GM19452 (cell line): ENCODE results near the gene OTUD7B.

Source experiments
- ATAC-seq: cut with Tn5 transposase; IDR thresholded peaks from one replicate; pipeline ENCODE4 v1.9.1; 2021; ENCODE audit not compliant: unreplicated experiment

OTUD7B gene

DNA sequence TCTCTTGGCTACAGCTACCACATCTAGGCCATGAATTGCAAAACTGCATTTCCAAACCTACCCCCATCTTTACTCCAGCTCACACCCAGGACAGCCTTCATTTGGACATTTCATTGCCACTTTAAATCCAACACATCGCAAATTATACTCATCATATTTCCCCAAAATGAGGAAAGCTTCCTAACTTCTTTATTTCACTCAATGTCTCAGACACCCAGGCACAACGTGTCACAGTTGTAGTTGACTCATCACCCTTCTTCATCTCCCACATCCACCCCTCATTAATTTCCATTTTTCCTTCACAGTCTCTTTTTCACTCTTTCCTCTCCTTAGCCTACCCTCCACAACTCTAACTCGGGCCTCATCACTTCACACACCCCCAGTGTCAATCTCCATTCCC lies 6.7 kb downstream of the OTUD7B start:
- ATAC-seq, result no peak

DNA sequence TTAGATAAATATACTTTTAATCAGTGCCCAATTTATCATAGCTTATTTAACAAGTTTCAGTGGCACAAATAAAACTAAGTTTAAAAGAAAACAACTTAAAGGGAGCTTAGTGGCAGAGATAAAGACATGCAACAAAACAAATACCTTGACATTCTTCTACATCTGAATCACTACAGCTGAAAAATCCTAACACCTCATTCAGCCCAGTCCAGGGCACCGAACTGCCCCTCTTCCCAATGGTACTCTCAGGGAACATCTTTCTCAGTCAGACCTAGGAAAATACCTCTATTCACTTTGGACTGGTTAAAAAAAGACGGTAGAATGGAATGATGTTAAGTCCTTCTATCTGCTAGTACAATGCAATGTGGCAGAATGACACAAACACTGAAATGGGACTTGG lies 8.3 kb downstream of the OTUD7B start:
- no peak for ATAC-seq

DNA sequence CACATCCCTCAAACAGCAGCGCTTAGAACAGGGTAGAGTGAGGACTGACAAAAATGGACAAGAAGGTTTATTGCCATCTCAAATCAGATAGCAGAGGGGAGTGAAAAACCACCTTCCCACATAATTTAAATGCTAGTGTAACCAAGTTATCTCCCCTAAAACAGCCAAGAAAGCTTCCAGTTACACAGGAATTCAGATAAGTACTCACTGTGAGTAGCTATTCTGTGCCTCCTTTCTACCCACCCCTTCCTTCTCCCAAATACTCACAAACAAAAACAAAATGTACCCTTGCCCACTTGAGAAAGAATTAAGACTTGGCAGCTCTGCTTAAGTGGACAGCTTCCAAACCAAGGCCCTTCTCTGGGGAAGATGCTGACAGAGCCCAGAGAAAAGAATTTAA lies 9.1 kb downstream of the OTUD7B start:
- no peak for ATAC-seq

DNA sequence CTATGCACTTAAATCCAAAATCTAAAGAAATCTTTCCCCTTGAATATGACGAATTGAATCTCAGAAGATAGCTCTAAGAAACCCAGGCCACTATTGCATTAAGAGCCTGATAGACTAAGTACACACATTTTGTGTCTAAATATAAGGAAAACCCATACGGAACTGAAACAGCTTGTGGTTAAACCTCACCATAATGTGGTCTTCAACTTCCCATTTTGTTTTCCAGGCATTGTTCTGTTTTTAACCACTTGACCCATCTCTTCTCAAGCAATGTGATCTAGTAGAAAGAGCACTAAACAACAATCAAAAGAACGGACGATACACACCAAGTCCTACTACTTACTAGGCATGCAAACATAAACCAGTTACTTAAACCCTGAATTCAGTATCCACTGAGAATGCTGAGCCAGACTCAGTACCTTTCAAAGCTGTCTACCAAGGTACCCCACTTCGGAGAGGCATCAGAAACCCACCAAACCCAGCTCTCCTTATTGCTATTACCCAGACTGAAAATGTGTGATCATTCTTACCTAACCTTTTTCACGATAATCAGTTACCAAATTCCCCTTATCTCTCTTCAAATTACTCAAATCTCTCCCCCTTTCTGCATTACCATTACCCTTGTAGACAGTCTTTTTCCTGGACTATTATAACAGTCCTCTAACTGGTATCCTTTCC lies 12.8 kb downstream of the OTUD7B start:
- peak; percentile 68 for ATAC-seq

DNA sequence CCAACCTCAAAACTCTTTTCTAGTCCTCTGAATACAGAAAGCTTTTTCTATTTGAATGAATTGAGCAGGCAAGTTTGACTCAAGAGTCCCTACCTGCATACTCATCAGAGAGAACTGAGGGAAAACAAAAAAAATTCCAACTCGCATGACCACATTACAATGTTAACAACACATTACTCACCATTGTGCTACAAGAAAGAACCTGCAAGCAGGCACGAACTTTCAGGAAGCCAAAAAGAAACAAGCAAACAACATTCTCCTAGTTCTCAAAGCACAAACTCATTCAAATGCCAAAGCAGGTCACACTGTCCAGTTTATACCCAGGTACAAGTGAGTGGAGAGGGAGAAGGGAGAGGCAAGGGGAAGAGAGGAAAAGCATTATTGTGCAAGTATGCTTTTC lies 14.6 kb downstream of the OTUD7B start:
- ATAC-seq, result no peak

DNA sequence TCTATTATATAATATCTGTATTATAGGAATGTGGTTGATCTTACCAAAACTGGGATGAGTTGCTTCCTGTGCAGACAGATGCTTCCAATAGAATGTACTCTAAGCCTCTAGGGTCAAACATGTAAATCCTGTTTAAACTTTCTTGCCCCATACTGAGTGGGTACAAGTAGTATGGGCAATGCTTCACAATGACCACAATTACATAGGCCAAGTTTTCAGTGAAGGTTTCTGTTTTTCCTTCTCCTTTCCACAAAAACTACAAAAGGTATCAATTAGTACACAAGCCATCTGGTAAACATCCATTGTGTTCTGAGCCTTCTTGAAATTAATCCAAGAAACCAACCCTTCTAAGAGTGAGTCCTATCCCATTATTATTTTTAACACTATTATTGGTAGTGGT lies 16.8 kb downstream of the OTUD7B start:
- no peak for ATAC-seq

DNA sequence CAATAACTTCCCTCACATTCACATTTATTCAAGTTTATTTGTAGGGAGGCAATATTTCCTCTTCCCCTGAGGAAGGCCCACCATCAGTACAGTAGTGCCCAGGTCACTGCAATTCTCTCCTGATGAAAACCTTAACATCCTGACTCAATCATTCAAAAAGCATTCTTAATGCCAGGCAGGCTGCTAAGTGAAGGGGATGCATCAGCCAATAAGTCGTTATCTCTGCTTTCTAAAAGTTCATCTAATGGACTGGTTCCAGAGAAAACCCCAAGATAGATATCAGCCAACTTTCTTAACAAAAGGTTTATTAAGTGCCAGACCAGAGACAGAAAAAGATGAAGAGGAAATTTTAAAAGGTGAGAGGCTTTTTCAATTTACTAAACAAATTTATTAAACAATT lies 17.3 kb downstream of the OTUD7B start:
- ATAC-seq, result no peak

DNA sequence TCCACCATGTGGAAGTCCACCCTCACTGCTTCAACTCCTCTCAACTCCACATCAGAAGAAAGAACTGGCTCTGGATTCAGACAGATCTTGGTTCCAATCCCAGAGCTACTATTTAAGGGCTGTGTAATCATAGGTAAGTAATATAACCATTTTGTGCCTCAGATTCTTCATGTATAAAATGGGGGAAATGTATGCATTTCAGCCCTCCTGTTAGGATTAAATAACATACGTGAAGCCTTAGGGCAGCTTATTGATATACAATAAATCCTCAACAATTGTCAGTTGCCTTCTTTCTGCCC lies 23.3 kb downstream of the OTUD7B start:
- no peak for ATAC-seq

DNA sequence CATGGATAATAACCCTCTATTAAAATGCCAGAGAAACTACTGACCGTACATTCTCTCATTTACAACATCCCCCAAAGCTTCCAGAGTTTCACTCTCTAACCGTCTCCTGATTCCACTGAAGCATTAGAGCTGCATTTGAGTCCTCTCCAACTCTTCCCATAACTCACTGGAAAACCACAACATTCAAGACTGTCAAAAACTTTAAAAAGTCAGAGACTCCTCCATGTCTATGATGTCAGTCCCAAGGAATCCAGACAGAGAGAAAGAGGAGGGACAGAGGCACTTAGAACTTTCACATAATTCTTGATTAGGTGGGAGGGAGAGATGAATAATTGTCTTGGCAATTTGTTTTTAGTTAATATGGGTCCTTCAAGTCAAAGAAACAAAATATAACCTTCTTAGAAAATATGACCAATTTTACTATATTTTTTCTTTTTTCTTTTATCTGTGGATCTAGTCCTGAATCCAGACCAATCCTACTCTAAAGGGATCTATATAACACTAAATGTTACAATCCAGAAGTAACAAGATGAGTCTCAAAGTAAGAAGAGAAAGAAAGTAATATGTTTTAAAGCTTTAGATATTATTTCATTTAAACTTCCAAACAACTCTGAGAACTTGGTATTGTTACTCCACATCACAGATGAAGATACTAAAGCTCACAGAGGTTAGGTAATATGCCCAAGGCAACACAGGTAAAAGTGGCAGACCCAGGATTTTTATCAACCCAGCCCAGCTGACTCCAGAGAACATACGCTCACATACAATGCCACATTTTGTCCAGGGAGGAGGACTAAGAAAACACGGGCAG lies 23.8 kb downstream of the OTUD7B start:
- ATAC-seq, result no peak

DNA sequence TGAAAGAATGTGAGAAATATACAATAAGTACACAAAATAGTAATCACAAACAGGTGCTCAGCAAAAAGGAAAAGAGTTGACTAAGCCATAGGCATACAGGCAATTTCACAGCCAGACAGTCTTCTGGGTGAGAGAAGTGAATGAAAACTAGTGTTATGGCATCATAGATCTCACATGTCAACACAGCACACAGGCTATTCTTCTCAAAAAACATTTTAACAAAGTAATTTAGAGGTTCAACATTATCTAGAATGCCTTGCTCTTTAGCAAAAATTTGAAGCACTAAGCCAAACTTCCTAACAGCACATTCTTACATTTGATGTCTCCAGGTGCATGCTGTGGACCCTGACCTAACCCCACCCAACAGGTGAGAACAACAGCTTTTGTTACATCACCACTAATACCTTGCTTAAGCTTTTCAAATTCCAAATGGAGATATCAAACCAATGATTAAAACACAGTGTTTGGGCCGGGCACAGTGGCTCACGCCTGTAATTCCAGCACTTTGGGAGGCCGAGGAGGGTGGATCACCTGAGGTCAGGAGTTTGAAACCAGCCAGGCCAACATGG lies 30.5 kb downstream of the OTUD7B start:
- no peak for ATAC-seq

DNA sequence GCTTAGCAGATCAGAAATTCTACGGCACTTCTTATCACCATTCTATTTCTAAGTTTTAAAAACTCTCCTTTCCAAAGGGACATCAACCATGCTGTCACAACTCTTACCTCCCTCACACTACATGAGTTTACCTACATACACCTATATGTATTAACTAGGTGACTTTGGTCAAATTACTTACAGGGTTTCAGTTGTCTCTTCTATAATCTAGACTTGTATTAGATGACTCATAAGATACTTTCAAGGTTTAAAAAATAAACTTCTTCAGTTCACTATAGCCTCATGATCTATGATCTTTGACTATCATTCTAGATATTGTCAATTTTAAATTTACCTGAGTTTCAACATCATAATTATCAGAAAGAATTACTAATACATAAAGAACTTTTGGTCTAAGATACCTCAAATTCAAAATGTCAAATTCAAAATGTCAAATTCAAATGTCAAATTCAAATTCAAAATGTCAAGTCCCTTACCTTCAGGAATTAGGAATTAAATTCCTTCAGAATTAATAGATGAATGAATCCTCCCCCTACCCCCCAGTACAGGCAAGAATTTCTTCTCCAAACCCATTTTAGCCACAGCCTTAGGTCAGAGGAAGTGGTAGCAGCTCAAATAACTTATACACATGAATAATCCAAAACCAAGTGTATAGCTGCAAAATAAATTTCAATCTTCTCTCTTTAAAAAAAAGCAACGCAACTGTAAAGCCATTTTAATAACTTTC lies 31.1 kb downstream of the OTUD7B start:
- ATAC-seq, result no peak

DNA sequence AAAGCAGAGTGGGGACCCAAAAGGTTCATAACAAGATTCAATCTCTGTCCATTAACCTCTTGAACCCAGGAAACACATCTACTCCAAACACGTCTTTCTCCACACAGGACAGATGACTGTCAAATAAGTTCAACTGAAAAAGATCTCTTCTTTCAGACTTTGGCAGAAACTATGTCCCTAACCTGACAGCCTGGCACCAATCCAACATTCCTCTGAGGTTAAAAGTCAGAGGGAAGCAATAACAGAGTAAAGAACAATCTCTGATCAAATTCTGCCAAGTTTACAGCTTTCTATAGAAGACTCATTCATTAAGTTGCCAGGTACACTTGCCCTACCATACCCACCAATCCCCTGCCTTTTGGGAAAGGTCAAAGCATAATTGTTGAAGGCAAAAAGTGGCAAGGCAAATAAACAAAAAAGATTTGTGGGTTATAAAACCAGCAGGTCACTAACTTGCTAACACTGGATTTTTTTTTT lies 31.9 kb downstream of the OTUD7B start:
- ATAC-seq, result no peak

DNA sequence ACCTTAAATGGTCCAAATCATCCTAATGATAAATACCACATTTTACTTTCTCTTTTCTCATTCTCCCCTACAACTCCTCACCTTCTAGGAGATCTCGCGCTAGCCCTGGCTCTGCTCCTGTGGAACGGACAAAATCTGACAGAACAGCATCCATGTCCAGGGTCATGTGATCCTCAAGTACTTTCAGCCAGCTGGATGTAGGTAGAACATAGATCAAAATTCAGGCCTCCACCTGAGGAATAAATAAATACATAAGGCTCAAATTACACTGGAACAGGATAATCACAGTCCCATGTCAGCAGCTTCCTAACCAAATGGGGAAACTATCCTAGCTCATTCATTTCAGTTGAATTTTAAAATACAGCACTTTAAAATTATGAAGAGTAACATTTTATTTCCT lies 33.2 kb downstream of the OTUD7B start:
- ATAC-seq, result no peak

DNA sequence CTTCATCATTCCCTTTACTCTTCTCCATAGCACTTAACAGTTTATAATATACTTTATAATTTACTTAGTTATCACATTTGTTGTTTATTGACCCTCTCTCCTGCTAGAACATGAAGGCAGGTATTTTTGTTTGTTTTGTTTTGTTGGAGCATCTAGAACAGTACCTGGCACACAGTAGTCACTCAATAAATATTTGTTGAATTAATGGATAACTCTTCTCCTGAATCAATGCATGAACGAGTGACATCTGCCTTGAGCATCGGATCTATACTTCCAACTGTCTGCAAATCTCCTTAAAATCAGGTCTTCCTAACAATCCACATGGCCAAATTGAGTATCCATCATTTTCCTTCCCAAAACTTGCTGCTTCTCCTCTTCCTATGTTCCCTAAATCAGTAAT lies 38.0 kb downstream of the OTUD7B start:
- ATAC-seq, result no peak

DNA sequence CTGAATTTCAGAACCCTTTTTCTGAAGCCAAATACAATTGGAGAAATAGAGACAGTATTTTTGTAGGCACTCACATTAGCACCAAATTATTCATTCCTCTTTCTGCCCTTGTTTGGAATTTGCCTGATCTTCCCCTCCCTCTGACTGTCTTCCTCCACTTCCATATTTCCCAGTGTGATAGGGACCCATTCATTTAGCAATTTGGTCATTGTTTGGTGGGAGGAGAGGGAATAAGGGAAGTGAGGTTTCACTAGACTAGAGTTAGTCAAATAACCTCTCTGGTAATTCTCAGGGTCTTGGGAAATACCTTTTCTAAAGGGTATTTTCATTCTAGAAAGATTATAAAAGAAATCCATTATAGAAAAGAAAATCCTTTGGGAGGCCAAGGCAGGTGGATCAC lies 42.9 kb downstream of the OTUD7B start:
- no peak for ATAC-seq

DNA sequence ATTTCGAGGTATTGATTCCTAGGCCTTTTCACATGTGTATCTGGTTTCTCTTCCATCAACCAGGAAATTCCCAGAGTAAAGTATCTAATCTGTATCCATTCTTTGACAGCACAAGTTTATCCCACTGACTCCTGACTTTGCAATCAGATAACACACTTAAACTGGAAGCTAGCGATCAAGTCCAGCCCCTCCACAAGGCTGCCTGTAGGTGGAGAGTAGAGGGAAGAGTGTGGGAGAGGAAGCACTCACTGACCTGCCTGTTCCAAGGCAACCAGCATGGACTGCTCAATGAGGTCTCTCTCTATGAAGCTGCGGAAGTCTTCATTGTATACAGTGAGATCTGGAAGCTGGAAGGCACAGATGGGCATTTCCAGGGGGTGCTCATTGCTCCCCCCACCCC lies 43.5 kb downstream of the OTUD7B start:
- ATAC-seq, result no peak

DNA sequence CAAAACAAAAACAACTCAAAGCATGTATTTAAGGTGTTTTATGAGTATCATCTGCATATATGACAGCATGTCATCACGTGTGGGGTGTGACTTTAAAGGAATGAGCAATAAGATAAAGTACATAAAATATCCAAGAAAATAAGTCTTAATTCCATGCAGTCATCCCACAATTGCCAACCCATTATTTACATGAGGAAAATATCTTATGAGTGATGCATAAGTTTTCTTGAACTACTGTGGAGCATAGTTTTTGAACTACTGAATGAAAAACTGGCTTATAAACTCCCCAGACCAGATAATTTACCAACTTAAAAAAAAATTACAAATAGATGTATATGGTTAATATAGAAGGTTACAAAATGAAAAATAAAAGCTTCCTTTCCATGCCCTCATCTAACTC lies 44.1 kb downstream of the OTUD7B start:
- no peak for ATAC-seq

DNA sequence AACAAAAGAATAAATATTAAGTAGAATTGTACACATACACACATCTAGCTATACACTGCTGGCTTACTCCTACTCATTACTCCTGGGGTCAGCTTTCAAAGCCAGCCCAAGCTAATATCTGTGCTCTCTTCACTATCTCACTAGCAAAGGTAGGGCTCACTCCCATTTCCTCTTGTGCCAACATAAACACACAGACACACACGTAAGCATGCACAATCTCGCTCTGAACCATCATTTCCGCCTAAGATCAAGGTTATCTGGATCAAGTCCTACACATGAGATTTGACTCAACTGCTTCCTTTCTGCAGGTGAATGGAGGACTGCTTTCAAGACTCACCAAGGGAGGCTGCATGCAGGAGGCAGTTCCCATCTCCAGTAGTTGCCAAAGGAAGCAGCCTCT lies 45.1 kb downstream of the OTUD7B start:
- no peak for ATAC-seq

DNA sequence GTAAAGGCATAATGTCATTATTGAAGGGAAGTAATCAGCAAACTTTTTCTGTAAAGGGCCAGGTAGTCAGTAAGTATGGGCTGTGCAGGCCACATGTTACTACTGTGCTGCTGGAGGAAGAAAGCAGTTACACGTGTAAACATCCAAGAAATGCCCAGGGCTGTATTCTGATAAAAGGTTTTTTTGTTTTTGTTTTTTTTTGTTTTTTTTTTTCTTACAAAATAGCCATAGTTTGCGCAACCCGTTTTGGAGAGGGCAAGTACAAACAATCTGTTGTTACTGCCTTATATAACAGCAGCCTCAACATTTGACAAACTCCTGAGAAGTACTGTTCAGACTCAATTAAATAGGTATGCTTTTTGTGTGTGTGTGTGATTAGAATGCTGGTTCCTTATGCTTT lies 47.2 kb downstream of the OTUD7B start:
- ATAC-seq, result no peak

DNA sequence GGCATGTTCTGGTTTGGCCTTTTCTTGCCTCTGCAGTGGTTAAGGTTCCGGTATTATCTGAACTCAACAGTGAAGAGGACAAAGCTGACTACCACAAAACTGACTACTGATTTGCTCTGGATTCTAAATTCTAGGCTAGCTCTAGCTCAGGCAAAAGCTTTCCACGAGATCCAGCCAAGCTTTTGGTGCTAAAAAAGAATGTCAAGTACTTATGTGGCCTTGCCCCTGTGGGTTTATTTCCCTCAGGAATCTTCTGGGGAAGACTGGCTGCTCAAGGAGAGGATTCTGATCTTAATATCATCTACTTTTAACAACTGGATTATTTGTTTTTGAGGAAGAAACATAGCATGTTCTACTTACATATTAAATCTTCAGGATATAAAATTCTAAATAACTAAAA lies 47.8 kb downstream of the OTUD7B start:
- ATAC-seq, result no peak

DNA sequence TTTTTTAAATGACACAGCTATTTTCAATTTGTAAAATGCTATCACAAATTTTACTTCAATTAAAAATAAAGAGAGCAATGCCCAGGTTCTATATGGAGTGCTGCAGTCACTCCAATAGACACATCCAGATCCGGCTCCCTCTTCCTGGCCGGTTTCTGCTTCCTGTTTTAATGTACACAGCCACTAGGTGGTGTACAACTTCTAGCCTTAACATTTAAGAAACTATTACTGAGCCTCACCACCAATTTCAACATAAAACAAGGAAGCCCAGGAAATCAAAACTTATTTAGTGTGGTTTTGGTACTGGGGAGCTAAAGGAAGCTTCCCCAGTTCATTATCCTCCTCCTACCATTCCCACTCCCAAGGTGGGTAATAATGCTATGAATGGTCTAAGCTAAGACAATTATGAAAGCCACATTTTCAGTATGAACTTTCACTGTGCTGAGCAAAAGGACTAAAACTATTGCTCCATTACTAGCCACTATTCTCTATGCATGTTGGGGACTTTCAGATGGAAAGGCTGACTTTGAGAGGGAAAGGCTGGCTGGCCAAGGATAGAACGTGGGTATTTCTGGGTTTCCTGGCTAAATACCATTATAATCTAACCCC lies 48.4 kb downstream of the OTUD7B start:
- ATAC-seq, result no peak
